ENCODE results near the gene MKRN2.

DNA sequence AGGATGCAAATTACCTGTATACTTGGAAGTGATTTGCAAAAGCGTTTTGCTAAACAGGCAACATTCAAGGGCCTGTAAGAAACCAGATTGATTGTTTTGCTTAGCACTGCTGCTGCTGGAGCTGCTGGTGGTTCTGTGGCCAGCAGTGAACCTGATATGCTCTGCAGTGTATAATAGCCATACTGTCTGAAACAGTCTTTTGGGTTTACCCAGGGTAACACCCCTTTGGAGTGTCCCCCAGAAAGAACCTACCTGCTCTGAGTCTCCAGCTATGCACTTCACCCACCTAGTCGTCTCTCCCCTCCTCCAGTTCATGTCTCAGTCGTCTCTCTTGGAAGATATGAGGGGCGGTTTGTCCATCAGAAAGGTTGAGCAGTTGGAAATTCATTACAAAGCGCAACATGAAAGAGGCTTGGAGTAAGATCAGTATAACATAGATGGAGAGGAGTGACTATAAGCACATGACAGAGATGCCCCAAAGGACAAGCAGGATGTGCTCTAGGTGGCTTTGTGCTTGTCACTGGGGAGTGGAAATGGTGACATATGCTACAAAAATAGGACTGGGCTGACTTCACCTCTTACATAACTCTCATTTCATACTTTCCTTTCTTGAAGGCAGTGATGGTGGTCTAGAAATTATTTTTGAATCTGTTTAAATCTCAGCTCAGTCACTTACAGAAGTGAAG lies 3.8 kb downstream of the MKRN2 start:
- TF ChIP-seq PTBP1 (IDR thresholded peaks at IDR 0.05; ENCODE audit: low read depth, low read length), result no peak
- no peak for TF ChIP-seq BRD4 (IDR thresholded peaks at IDR 0.05)
- TF ChIP-seq CBX5 (IDR thresholded peaks at IDR 0.05; ENCODE audit: borderline replicate concordance, low read depth), result no peak
- no peak for TF ChIP-seq SIN3A (IDR thresholded peaks at IDR 0.05; ENCODE audit: borderline replicate concordance in 2 of 2, control insufficient read depth in 1 of 2, low read depth in 2 of 2, low read length in 2 of 2)
- no peak for TF ChIP-seq ZNF140 (CRISPR knock-in tag; IDR thresholded peaks at IDR 0.05)
- TF ChIP-seq BRCA1 (IDR thresholded peaks at IDR 0.05), result no peak
- no peak for TF ChIP-seq BRCA1 (CRISPR knock-in tag; IDR thresholded peaks at IDR 0.05)
- no peak for TF ChIP-seq ZNF644 (tag; IDR thresholded peaks at IDR 0.05; ENCODE audit: low read depth)
- no peak for TF ChIP-seq ZNF146 (CRISPR knock-in tag; IDR thresholded peaks at IDR 0.05; ENCODE audit: unreplicated experiment)
- TF ChIP-seq POLR2AphosphoS5 (IDR thresholded peaks at IDR 0.05; ENCODE audit: control insufficient read depth, insufficient read depth, low read depth, low read length), result no peak
- TF ChIP-seq, protein P1, sequence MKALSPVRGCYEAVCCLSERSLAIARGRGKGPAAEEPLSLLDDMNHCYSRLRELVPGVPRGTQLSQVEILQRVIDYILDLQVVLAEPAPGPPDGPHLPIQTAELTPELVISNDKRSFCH (CRISPR knock-in tag; IDR thresholded peaks at IDR 0.05), result no peak
- TF ChIP-seq, protein P1 (tag; IDR thresholded peaks at IDR 0.05), result no peak
